Measurements from ENCODE around the gene KCNMA1. TPM values are rescaled to one million over a fixed set of nuclear protein-coding genes. Genes with fewer than 3 reads are reported as not detected.

KCNMA1 gene
- total and polyA plus RNA-seq, 2 donors (not counting 1 experiment from before 2014, with no cell fraction given): 0.82 to 3.1 TPM

GRCh38 chr10:77029777-77030717 lies 607.6 kb downstream of the KCNMA1 start:
- CTCF ChIA-PET: interaction anchor here (1.4 kb wide), 1 partner anchor 25 kb away, joined by 3 read pairs; no protein-coding TSS in a partner anchor
- Histone ChIP-seq H3K9ac (ENCODE audit: low read length) (no peak overlapping the region), H3K9me3 (ENCODE audit: control extremely low read depth in 1 of 3, control insufficient read depth in 2 of 3, insufficient read depth in 1 of 3, low read length in 2 of 3) (no peaks in the 10 kb centered on the region), H3K27me3 (replicated peaks in 1 of 4; ENCODE audit: control extremely low read depth in 1 of 4, control insufficient read depth in 3 of 4, insufficient read depth in 4 of 4, low read length in 3 of 4) (no peaks in the 10 kb centered on the region), H3K36me3 (replicated peaks in 1 of 2; ENCODE audit: control extremely low read depth in 1 of 2, control insufficient read depth in 1 of 2, extremely low read depth in 1 of 2, insufficient read depth in 2 of 2, low read length in 1 of 2) (no peaks in the 10 kb centered on the region), H3K27ac (ENCODE audit: low read length in 2 of 2) (no peak overlapping the region), H3K4me3 (ENCODE audit: control extremely low read depth in 1 of 5, extremely low read depth in 1 of 5, insufficient read depth in 1 of 5, low read depth in 2 of 5, low read length in 4 of 5) (no peak overlapping the region), H3K4me2 (replicated peaks; ENCODE audit: low read depth, low read length, poor library complexity, severe bottlenecking) (no peak overlapping the region), H2AFZ (ENCODE audit: insufficient read depth, low read depth, low read length, poor library complexity, severe bottlenecking) (no peak overlapping the region), H4K20me1 (ENCODE audit: control insufficient read depth, insufficient read depth, low read length, poor library complexity, severe bottlenecking) (no peaks in the 10 kb centered on the region), H3K4me1 (ENCODE audit: control insufficient read depth in 2 of 2, insufficient read depth in 2 of 2, low read length in 2 of 2) (peaks cover 0 to 19% of the 10 kb centered on the region in 2 donors), H3K79me2 (ENCODE audit: control insufficient read depth, insufficient read depth, low read length) (no peaks in the 10 kb centered on the region)
- Mint-ChIP-seq H3K27ac (no peak overlapping the region), H3K27me3 (peaks cover 6% of the 10 kb centered on the region), H3K4me1 (peaks cover 7% of the 10 kb centered on the region), H3K4me3 (no peak overlapping the region), H3K9me3 (ENCODE audit: insufficient read depth) (no peaks in the 10 kb centered on the region)
- no peak for ATAC-seq (ENCODE audit: low read depth)
- intact Hi-C loops (cut with micrococcal nuclease): no loop called here
- TF ChIP-seq, protein P1, sequence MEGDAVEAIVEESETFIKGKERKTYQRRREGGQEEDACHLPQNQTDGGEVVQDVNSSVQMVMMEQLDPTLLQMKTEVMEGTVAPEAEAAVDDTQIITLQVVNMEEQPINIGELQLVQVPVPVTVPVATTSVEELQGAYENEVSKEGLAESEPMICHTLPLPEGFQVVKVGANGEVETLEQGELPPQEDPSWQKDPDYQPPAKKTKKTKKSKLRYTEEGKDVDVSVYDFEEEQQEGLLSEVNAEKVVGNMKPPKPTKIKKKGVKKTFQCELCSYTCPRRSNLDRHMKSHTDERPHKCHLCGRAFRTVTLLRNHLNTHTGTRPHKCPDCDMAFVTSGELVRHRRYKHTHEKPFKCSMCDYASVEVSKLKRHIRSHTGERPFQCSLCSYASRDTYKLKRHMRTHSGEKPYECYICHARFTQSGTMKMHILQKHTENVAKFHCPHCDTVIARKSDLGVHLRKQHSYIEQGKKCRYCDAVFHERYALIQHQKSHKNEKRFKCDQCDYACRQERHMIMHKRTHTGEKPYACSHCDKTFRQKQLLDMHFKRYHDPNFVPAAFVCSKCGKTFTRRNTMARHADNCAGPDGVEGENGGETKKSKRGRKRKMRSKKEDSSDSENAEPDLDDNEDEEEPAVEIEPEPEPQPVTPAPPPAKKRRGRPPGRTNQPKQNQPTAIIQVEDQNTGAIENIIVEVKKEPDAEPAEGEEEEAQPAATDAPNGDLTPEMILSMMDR (IDR thresholded peaks at IDR 0.05): no peak
- no peak for TF ChIP-seq EZH2 (IDR thresholded peaks at IDR 0.05; ENCODE audit: borderline replicate concordance, insufficient read depth, low read depth, low read length, poor library complexity, severe bottlenecking)
- 6% methylated on average over 1 of the region's 4 CpGs for WGBS (ENCODE audit: insufficient coverage)
- POLR2A ChIA-PET: no interaction called here
- DNase-seq: no peak

DNA sequence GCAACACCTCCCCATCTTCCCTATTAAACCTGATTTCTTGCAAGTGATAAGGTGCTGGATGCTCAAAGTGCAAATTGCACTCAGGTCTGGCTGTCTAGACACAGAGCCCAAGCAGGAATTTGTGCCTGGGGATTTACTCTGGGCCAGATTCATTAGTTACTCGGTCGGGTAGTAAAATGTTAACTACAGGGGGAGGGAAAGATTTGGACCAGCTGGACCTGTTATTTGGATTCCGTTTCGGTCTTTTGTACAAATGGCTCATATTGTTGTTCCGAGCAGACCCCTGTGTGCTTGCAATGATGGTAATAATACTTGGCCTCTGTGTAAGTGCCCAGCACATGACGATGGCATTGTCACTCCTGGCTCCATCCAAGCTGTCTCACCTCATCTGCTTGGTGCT lies 609.6 kb downstream of the KCNMA1 start:
- no peak for TF ChIP-seq EZH2 (IDR thresholded peaks at IDR 0.05; ENCODE audit: borderline replicate concordance, insufficient read depth, low read depth, low read length, poor library complexity, severe bottlenecking)
- TF ChIP-seq, protein P1 (IDR thresholded peaks at IDR 0.05): no peak
- Histone ChIP-seq H3K79me2 (ENCODE audit: control insufficient read depth, insufficient read depth, low read length) (no peaks in the 10 kb centered on the region), H3K4me2 (replicated peaks; ENCODE audit: low read depth, low read length, poor library complexity, severe bottlenecking) (no peak overlapping the region), H3K27me3 (replicated peaks in 1 of 4; ENCODE audit: control extremely low read depth in 1 of 4, control insufficient read depth in 3 of 4, insufficient read depth in 4 of 4, low read length in 3 of 4) (no peaks in the 10 kb centered on the region), H3K9ac (ENCODE audit: low read length) (no peak overlapping the region), H4K20me1 (ENCODE audit: control insufficient read depth, insufficient read depth, low read length, poor library complexity, severe bottlenecking) (no peaks in the 10 kb centered on the region), H3K4me3 (ENCODE audit: control extremely low read depth in 1 of 5, extremely low read depth in 1 of 5, insufficient read depth in 1 of 5, low read depth in 2 of 5, low read length in 4 of 5) (no peak overlapping the region), H3K9me3 (ENCODE audit: control extremely low read depth in 1 of 3, control insufficient read depth in 2 of 3, insufficient read depth in 1 of 3, low read length in 2 of 3) (no peaks in the 10 kb centered on the region), H3K27ac (ENCODE audit: low read length in 2 of 2) (no peak overlapping the region), H3K4me1 (ENCODE audit: control insufficient read depth in 2 of 2, insufficient read depth in 2 of 2, low read length in 2 of 2) (peaks cover 0 to 19% of the 10 kb centered on the region in 2 donors), H2AFZ (ENCODE audit: insufficient read depth, low read depth, low read length, poor library complexity, severe bottlenecking) (no peak overlapping the region), H3K36me3 (replicated peaks in 1 of 2; ENCODE audit: control extremely low read depth in 1 of 2, control insufficient read depth in 1 of 2, extremely low read depth in 1 of 2, insufficient read depth in 2 of 2, low read length in 1 of 2) (no peaks in the 10 kb centered on the region)
- POLR2A ChIA-PET: no interaction called here
- CTCF ChIA-PET: no interaction called here
- Mint-ChIP-seq H3K27ac (no peak overlapping the region), H3K27me3 (peaks cover 6% of the 10 kb centered on the region), H3K4me3 (no peak overlapping the region), H3K4me1 (peaks cover 7% of the 10 kb centered on the region), H3K9me3 (ENCODE audit: insufficient read depth) (no peaks in the 10 kb centered on the region)
- DNase-seq: no peak
- intact Hi-C loops (cut with micrococcal nuclease): no loop called here
- no peak for ATAC-seq (ENCODE audit: low read depth)
- 96% methylated on average over 6 of the region's 6 CpGs for WGBS (ENCODE audit: insufficient coverage)

All from B cell (primary cell).